H1 (cell line): ENCODE measurements around the gene PPP1R1A.

ENCODE experiments used
- BCL11A ChIP-seq, 2 experiments: IDR thresholded peaks; one replicate each; pipeline ENCODE4 v1.6.1; 2011; ENCODE audit warnings: low read depth in 2 of 2, low read length in 2 of 2, mild to moderate bottlenecking in 2 of 2
- POLR2A ChIP-seq, 2 experiments: IDR thresholded peaks; 1 replicate in 1 of 2; 2 replicates in 1 of 2; pipeline ENCODE4 v1.6.1; 2011; ENCODE audit warnings: low read depth in 2 of 2, low read length in 2 of 2, mild to moderate bottlenecking in 2 of 2; ENCODE audit errors: control extremely low read depth in 1 of 2
- POLR2AphosphoS5 ChIP-seq: IDR thresholded peaks from 2 replicates; pipeline ENCODE4 v1.6.1; 2011; ENCODE audit warnings: low read depth, low read length
- SAP30 ChIP-seq: fragments of 300-600 bp; sonication (generic); IDR thresholded peaks from 2 replicates; pipeline ENCODE4 v1.7.1; 2012; ENCODE audit warnings: low read length, moderate library complexity, mild to moderate bottlenecking, inconsistent platforms; ENCODE audit not compliant: insufficient read depth, insufficient replicate concordance
- TF ChIP-seq, protein P1 (sequence below), 3 experiments: IDR thresholded peaks; 1 replicate in 2 of 3; 2 replicates in 1 of 3; pipeline versions ENCODE4 v1.5.1 to v1.6.1; 2011; ENCODE audit warnings: low read length in 3 of 3, mild to moderate bottlenecking in 3 of 3, inconsistent platforms in 2 of 3, low read depth in 1 of 3, moderate library complexity in 1 of 3; ENCODE audit not compliant: insufficient read depth in 1 of 3; ENCODE audit errors: control extremely low read depth in 1 of 3

DNA sequence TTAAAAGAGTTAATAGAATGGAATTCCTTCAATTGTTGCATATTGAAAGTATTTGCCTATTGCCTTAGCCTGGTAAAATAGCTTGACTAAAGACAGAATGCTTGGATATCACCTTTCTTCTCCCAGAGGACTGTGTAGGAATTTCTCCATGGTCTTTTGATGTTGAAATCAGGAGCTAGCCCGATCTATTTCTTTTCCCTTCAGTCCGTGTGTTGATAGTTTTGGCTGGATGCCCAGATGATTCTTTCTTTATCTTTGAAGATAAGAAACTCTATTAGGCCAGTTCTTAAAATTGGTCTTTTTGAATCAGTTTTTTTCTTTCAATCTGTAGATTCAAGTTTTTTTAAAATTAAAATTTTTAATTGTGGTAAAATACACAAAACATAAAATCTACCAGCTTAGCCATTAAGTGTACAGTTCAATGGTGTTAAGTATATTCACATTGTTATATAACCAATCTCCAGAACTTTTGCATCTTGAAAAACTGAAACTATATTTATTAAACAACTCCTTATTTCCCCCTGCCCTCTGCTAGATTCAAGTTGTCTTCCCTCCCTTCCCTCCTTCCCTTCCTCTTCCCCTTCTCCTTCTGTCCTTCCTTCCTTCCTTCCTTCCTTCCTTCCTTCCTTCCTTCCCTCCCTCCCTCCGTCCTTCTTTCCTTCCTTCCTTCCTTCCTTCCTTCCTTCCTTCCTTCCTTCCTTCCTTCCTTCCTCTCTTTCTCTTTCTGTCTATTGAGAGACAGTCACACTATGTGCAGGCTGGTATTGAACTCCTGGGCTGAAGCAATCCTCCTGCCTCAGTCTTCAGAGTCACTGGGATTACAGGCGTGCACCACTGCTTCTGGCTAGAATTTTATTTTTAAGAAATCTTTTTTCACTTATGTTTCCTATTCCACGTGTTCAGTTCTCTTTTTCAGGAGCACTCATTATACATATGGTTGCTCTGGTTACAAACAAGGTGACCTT, 36.1 kb upstream of the PPP1R1A start:
- TF ChIP-seq, protein P1, sequence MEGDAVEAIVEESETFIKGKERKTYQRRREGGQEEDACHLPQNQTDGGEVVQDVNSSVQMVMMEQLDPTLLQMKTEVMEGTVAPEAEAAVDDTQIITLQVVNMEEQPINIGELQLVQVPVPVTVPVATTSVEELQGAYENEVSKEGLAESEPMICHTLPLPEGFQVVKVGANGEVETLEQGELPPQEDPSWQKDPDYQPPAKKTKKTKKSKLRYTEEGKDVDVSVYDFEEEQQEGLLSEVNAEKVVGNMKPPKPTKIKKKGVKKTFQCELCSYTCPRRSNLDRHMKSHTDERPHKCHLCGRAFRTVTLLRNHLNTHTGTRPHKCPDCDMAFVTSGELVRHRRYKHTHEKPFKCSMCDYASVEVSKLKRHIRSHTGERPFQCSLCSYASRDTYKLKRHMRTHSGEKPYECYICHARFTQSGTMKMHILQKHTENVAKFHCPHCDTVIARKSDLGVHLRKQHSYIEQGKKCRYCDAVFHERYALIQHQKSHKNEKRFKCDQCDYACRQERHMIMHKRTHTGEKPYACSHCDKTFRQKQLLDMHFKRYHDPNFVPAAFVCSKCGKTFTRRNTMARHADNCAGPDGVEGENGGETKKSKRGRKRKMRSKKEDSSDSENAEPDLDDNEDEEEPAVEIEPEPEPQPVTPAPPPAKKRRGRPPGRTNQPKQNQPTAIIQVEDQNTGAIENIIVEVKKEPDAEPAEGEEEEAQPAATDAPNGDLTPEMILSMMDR (IDR thresholded peaks at IDR 0.05; ENCODE audit: control extremely low read depth in 1 of 3, insufficient read depth in 1 of 3, low read depth in 1 of 3, low read length in 3 of 3): no peak
- no peak for TF ChIP-seq BCL11A (IDR thresholded peaks at IDR 0.05; ENCODE audit: low read depth in 2 of 2, low read length in 2 of 2)
- TF ChIP-seq POLR2A (IDR thresholded peaks at IDR 0.05; ENCODE audit: control extremely low read depth in 1 of 2, low read depth in 2 of 2, low read length in 2 of 2): no peak
- no peak for TF ChIP-seq POLR2AphosphoS5
- no peak for TF ChIP-seq SAP30
